HEK293 (cell line): ENCODE results near the gene HES3.
A peak's percentile ranks its signal among the peaks of the same experiment; 100 is the strongest.

Experiments
- CTCF ChIP-seq: fragments of 450-650 bp; formaldehyde crosslinking; IDR thresholded peaks from 2 replicates; pipeline ENCODE4 v1.5.1; 2016; ENCODE audit warnings: missing biosample characterization, missing genetic modification characterization
- GFI1B ChIP-seq: fragments of 450-650 bp; formaldehyde crosslinking; IDR thresholded peaks from 2 replicates; pipeline ENCODE4 v1.5.1; 2016; ENCODE audit warnings: missing biosample characterization, missing genetic modification characterization
- PATZ1 ChIP-seq: fragments of 450-650 bp; formaldehyde crosslinking; IDR thresholded peaks from 2 replicates; pipeline ENCODE4 v1.5.1; 2016; ENCODE audit warnings: missing biosample characterization, missing genetic modification characterization
- PRDM1 ChIP-seq: fragments of 450-650 bp; formaldehyde crosslinking; IDR thresholded peaks from 2 replicates; pipeline ENCODE4; 2016; ENCODE audit warnings: missing biosample characterization, missing genetic modification characterization
- PRDM2 ChIP-seq: fragments of 450-650 bp; formaldehyde crosslinking; IDR thresholded peaks from 2 replicates; pipeline ENCODE4 v1.5.1; 2016; ENCODE audit warnings: missing biosample characterization, missing genetic modification characterization, borderline replicate concordance
- REST ChIP-seq: fragments of 450-650 bp; formaldehyde crosslinking; IDR thresholded peaks from 2 replicates; pipeline ENCODE4 v1.5.1; 2016; ENCODE audit warnings: missing biosample characterization, missing genetic modification characterization
- SCRT1 ChIP-seq: fragments of 450-650 bp; formaldehyde crosslinking; IDR thresholded peaks from 2 replicates; pipeline ENCODE4 v1.5.1; 2016; ENCODE audit warnings: missing biosample characterization, missing genetic modification characterization, borderline replicate concordance
- WT1 ChIP-seq: fragments of 450-650 bp; formaldehyde crosslinking; IDR thresholded peaks from 2 replicates; pipeline ENCODE4 v1.5.1; 2016; ENCODE audit warnings: missing biosample characterization, missing genetic modification characterization
- ZBTB11 ChIP-seq: fragments of 450-650 bp; formaldehyde crosslinking; conservative IDR thresholded peaks from 2 replicates; pipeline ENCODE4 v1.5.1; 2016; ENCODE audit warnings: low read depth, missing biosample characterization, missing genetic modification characterization
- ZFP69B ChIP-seq: fragments of 450-650 bp; formaldehyde crosslinking; IDR thresholded peaks from 2 replicates; pipeline ENCODE4 v1.5.1; 2016; ENCODE audit warnings: missing biosample characterization, missing genetic modification characterization
- ZNF138 ChIP-seq: fragments of 450-650 bp; formaldehyde crosslinking; IDR thresholded peaks from 2 replicates; pipeline ENCODE4 v1.5.1; 2016; ENCODE audit warnings: missing biosample characterization, missing genetic modification characterization, borderline replicate concordance
- ZNF404 ChIP-seq: fragments of 450-650 bp; formaldehyde crosslinking; IDR thresholded peaks from 2 replicates; pipeline ENCODE4 v1.5.1; 2017; ENCODE audit warnings: missing biosample characterization, missing genetic modification characterization
- ZNF433 ChIP-seq: fragments of 450-650 bp; formaldehyde crosslinking; IDR thresholded peaks from 2 replicates; pipeline ENCODE4 v1.5.1; 2016; ENCODE audit warnings: missing biosample characterization, missing genetic modification characterization, low read depth
- ZNF600 ChIP-seq: fragments of 450-650 bp; formaldehyde crosslinking; IDR thresholded peaks from 2 replicates; pipeline ENCODE4 v1.5.1; 2016; ENCODE audit warnings: missing biosample characterization, missing genetic modification characterization
- ZNF654 ChIP-seq: fragments of 450-650 bp; formaldehyde crosslinking; IDR thresholded peaks from 2 replicates; pipeline ENCODE4 v1.5.1; 2016; ENCODE audit warnings: low read depth, missing biosample characterization, missing genetic modification characterization
- ZNF660 ChIP-seq: fragments of 450-650 bp; IDR thresholded peaks from 2 replicates; pipeline ENCODE4 v1.5.1; 2018; ENCODE audit warnings: missing biosample characterization, mild to moderate bottlenecking, missing genetic modification characterization
- ZNF677 ChIP-seq: fragments of 450-650 bp; IDR thresholded peaks from 2 replicates; pipeline ENCODE4 v1.5.0; 2018; ENCODE audit warnings: missing biosample characterization, mild to moderate bottlenecking, missing genetic modification characterization, moderate library complexity
- ZNF830 ChIP-seq: fragments of 450-650 bp; IDR thresholded peaks from 2 replicates; pipeline ENCODE4 v1.5.0; 2018; ENCODE audit warnings: missing biosample characterization, missing genetic modification characterization, low read depth, mild to moderate bottlenecking, moderate library complexity

HES3 gene

GRCh38 chr1:6245086-6245868 is 1.3 kb downstream of the HES3 start (continued):
- TF ChIP-seq CTCF (tag by site-specific recombination) (peak; percentile 91), ZBTB11 (tag by site-specific recombination) (0 out of 2 replicates have a peak, but pooled peaks have one; percentile 25), SCRT1 (tag by site-specific recombination) (no peak), WT1 (tag by site-specific recombination) (no peak; the same call in 1 of the 2 replicates), ZNF830 (tag by site-specific recombination) (no peak), ZNF404 (no peak), ZNF138 (no peak), GFI1B (tag by site-specific recombination) (no peak), ZNF677 (tag by site-specific recombination) (peak; percentile 41; the same call in 1 of the 2 replicates), ZNF433 (tag by site-specific recombination) (no peak), ZNF660 (tag by site-specific recombination) (peak; percentile 94), PATZ1 (peak; percentile 71), PRDM2 (no peak), REST (peak; percentile 100), PRDM1 (no peak), ZFP69B (tag by site-specific recombination) (peak; percentile 73; the same call in 1 of the 2 replicates), ZNF600 (tag by site-specific recombination) (peak; percentile 89), ZNF654 (no peak)
